ENCODE results near the gene TRAPPC3. TPM values are rescaled to one million over a fixed set of nuclear protein-coding genes. Genes with fewer than 3 reads are reported as not detected.
"Not testable (repeated sequence)": the region's sequence is repeated elsewhere in the genome, so short reads cannot be mapped to it uniquely, and the experiment has no call there.

Gene TRAPPC3
- total and polyA plus RNA-seq, 7 donors = 75.1 to 177 (median 108) TPM

- Histone ChIP-seq H3K4me3 (peak overlapping the region in 1 of 4 donors; percentile 44), H3K27me3 (no peaks in the 10 kb centered on the region), H3K4me1 (peaks cover 0 to 83% (median 77%) of the 10 kb centered on the region in 4 donors), H3K27ac (peak overlapping the region; percentile 98 to 100 (median 100)), H3K9me3 (no peaks in the 10 kb centered on the region), H3K36me3 (no peaks in the 10 kb centered on the region)
- WGBS, 2 donors = 88 to 92% methylated on average over 10 of the region's 10 CpGs
- no peak for DNase-seq
- TF ChIP-seq CTCF (IDR thresholded peaks at IDR 0.05) = no peak
- TF ChIP-seq POLR2A (IDR thresholded peaks at IDR 0.05) = no peak
- no peak for TF ChIP-seq EP300 (IDR thresholded peaks at IDR 0.05)
- no peak for TF ChIP-seq POLR2AphosphoS5 (IDR thresholded peaks at IDR 0.05)
- intact Hi-C loops (cut with DNase I) = no loop called here
These were observed 10.5 kb upstream of the TRAPPC3 start for GRCh38 chr1:36159614-36160387.

GRCh38 chr1:36158827-36159252 is 9.6 kb upstream of the TRAPPC3 start:
- intact Hi-C loops (cut with DNase I); DNase-seq; H3K9me3 ChIP-seq; H3K36me3 ChIP-seq; H3K27me3 ChIP-seq: not testable (repeated sequence)
- Histone ChIP-seq H3K27ac (peak overlapping the region; percentile 98 to 100 (median 100)), H3K4me3 (peak overlapping the region in 2 of 4 donors; percentile 98 to 99), H3K4me1 (peaks cover 0 to 80% (median 76%) of the 10 kb centered on the region in 4 donors)
- WGBS, 2 donors = 78 to 90% methylated on average over 10 of the region's 10 CpGs

GRCh38 chr1:36157973-36158826 is 8.9 kb upstream of the TRAPPC3 start:
- DNase-seq = no peak
- Histone ChIP-seq H3K27ac (peak overlapping the region; percentile 98 to 100 (median 100)), H3K4me1 (peaks cover 0 to 80% (median 72%) of the 10 kb centered on the region in 4 donors), H3K36me3 (no peaks in the 10 kb centered on the region), H3K27me3 (no peaks in the 10 kb centered on the region), H3K4me3 (peak overlapping the region; percentile 81 to 100 (median 98)), H3K9me3 (no peaks in the 10 kb centered on the region)
- TF ChIP-seq POLR2A (IDR thresholded peaks at IDR 0.05) (no peak), POLR2AphosphoS5 (IDR thresholded peaks at IDR 0.05) (peak in 1 of 4 donors; percentile 27)
- intact Hi-C loops (cut with DNase I) = no loop called here
- WGBS, 2 donors = 37 to 54% methylated on average over 9 of the region's 9 CpGs

GRCh38 chr1:36157115-36157903 is 8.0 kb upstream of the TRAPPC3 start:
- DNase-seq = no peak
- no peaks in the 10 kb centered on the region for H3K9me3 ChIP-seq
- no peaks in the 10 kb centered on the region for H3K36me3 ChIP-seq
- intact Hi-C loops (cut with DNase I) = no loop called here
- no peaks in the 10 kb centered on the region for H3K27me3 ChIP-seq
- WGBS, 2 donors = 17 to 28% methylated on average over 9 of the region's 9 CpGs
- H3K27ac ChIP-seq = peak overlapping the region; percentile 98 to 100 (median 100)
- peak overlapping the region; percentile 81 to 100 (median 98) for H3K4me3 ChIP-seq
- peak in 1 of 4 donors; percentile 52 for TF ChIP-seq POLR2AphosphoS5 (IDR thresholded peaks at IDR 0.05)
- TF ChIP-seq CTCF (IDR thresholded peaks at IDR 0.05) = no peak
- peaks cover 0 to 75% (median 66%) of the 10 kb centered on the region in 4 donors for H3K4me1 ChIP-seq

- Histone ChIP-seq H3K27me3 (no peaks in the 10 kb centered on the region), H3K36me3 (no peaks in the 10 kb centered on the region), H3K9me3 (no peaks in the 10 kb centered on the region), H3K27ac (peak overlapping the region; percentile 98 to 100 (median 100)), H3K4me3 (peak overlapping the region; percentile 81 to 100 (median 98)), H3K4me1 (peaks cover 0 to 75% (median 66%) of the 10 kb centered on the region in 4 donors)
- TF ChIP-seq POLR2AphosphoS5 (IDR thresholded peaks at IDR 0.05) (peak in 3 of 4 donors; percentile 45 to 64 (median 56)), POLR2A (IDR thresholded peaks at IDR 0.05) (no peak), CTCF (IDR thresholded peaks at IDR 0.05) (no peak)
- WGBS, 2 donors = 1% methylated on average over 69 of the region's 69 CpGs
- intact Hi-C loops (cut with DNase I) = no loop called here
- DNase-seq = peak; percentile 85
These were observed 7.2 kb upstream of the TRAPPC3 start for GRCh38 chr1:36156329-36157114.
